Ecto neural progenitor cell (in vitro differentiated cells): Measurements from ENCODE around the gene RPS23.

Source experiments
- DNase-seq: peaks from one replicate; pipeline ENCODE4 v3.0.0-alpha.2; 2018; ENCODE audit warnings: low spot score

Gene RPS23

DNA sequence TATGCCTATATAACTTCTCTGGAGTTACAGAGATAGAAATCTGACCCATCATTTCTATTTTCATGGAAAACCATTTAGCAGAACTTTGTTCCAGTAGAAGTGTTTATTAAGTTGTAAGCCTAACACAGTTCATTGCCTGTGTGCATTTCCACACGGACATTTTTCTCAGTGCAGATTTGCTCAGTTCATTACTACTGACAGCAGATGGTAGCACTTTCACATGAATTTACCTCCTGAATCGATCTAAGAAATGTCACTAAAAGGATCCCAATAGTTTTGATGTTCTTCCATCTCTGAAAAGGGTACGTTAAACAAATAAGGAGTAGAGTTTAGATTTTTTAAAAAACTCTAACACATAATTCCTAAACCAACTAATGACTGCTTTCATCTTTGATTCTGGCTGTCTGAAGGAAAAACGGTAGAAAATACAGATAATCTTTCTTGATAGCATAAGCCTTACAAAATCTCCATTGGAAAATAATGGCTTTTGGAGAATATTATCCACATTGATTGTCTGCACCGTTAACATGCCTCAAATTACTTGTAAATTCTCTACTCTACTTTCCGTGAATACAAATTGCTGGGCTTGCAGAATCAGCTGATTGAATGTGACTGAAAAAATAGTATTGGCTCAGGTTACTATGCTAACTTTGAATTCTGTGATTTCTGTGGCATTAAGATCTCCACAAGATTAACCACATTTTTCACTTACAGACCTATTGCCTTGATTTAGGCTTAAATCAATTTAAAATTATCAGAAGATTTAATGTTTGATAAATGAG is 33.1 kb downstream of the RPS23 start:
- no peak for DNase-seq

GRCh38 chr5:82244151-82244550 is 34.0 kb downstream of the RPS23 start:
- no peak for DNase-seq

GRCh38 chr5:82234885-82235284 is 43.3 kb downstream of the RPS23 start:
- no peak for DNase-seq

GRCh38 chr5:82225525-82226172 is 52.5 kb downstream of the RPS23 start:
- peak; percentile 72 for DNase-seq
